NT2/D1 (cell line): Measurements from ENCODE around the gene IGSF23.
A peak's percentile ranks its signal among the peaks of the same experiment; 100 is the strongest.

Experiments used
- DNase-seq: peaks from one replicate; pipeline ENCODE4 v3.0.0-alpha.2; 2011; ENCODE audit warnings: low read depth, low spot score
- H3K27me3 ChIP-seq: 2 replicates; pipeline ENCODE4 v1.6.0; 2011; ENCODE audit warnings: mild to moderate bottlenecking; ENCODE audit not compliant: insufficient read length, insufficient read depth
- H3K36me3 ChIP-seq: 2 replicates; pipeline ENCODE4 v1.6.1; 2011; ENCODE audit warnings: mild to moderate bottlenecking, low read length, mixed read lengths; ENCODE audit not compliant: insufficient read depth, insufficient read length
- H3K4me1 ChIP-seq: 2 replicates; pipeline ENCODE4 v1.5.1; 2011; ENCODE audit not compliant: insufficient read depth, insufficient read length
- H3K4me3 ChIP-seq: 2 replicates; pipeline ENCODE4 v1.5.1; 2011; ENCODE audit warnings: low read depth; ENCODE audit not compliant: insufficient read length
- H3K9ac ChIP-seq: 2 replicates; pipeline ENCODE4 v1.6.0; 2011; ENCODE audit warnings: low read depth; ENCODE audit not compliant: insufficient read length
- H3K9me3 ChIP-seq: 2 replicates; pipeline ENCODE4 v1.5.1; 2011; ENCODE audit warnings: mild to moderate bottlenecking, low read length; ENCODE audit not compliant: insufficient read depth
- SUZ12 ChIP-seq: IDR thresholded peaks from 2 replicates; pipeline ENCODE4 v1.6.1; 2011; ENCODE audit not compliant: insufficient read length, insufficient read depth; ENCODE audit errors: extremely low read depth
- YY1 ChIP-seq: IDR thresholded peaks from 2 replicates; pipeline ENCODE4 v1.6.1; 2011; ENCODE audit not compliant: insufficient read length, insufficient read depth
- ZNF274 ChIP-seq: IDR thresholded peaks from 2 replicates; pipeline ENCODE4 v1.6.1; 2011; ENCODE audit warnings: mild to moderate bottlenecking, low read depth, low read length

Gene IGSF23

DNA sequence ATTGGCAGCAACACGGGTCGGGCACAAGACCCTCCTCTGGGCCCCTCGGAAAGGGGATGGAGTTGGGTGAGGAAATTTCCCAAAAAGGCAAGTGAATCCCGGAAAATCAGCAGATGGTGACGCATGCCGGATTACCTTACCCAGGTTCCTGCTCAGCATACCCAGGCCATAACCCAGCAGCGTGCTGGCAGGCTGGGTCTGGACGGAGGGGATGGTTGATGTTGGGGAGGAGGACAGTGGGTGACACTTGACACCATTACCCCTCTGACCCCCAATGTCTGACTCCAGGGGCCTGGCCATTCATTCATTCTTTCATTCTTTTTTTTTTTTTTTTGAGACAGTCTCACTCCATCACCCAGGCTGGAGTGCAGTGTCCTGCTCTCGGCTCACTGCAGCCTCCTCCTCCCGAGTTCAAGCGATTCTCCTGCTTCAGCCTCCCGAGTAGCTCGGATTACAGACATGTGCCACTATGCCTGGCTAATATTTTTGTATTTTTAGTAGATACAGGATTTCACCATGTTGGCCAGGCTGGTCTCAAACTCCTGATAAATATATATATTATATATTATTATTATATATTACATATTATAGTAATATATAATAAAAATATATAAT is 31.1 kb downstream of the IGSF23 start:
- peaks cover 32% of the 10 kb centered on the region for H3K36me3 ChIP-seq
- H3K27me3 ChIP-seq, result no peaks in the 10 kb centered on the region
- TF ChIP-seq YY1, result no peak
- no peak for TF ChIP-seq ZNF274
- no peak for TF ChIP-seq SUZ12
- no peaks in the 10 kb centered on the region for H3K4me1 ChIP-seq
- no peaks in the 10 kb centered on the region for H3K9me3 ChIP-seq
- peak overlapping the region; percentile 74 for H3K4me3 ChIP-seq
- no peak for DNase-seq
- peak overlapping the region; percentile 66 for H3K9ac ChIP-seq

DNA sequence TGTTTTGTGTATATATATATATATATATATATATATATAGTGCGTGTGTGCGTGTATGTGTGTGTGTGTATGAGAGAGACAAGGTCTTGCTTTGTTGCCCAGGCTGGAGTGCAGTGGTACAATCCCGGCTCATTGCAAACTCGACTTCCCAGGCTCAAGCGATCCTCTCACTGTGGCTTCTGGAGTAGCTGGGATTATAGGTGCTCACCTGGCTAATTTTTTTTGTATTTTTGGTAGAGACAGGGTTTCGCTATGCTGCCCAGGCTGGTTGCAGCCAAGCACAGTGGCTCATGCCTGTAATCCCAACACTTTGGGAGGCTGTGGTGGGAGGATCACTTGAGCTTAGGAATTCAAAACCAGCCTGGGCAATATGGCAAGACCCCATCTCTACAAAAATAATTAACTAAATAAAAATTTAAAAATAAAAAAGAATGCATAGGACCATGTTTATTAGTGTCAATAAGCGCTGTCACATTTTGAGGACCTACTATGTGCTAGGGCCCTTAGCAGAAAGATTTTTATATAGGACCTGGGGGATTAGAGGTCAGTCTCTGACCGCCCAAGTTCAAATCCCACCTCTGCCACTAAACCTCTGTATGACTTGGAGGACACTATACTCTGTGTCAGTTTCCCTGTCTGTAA is 32.2 kb downstream of the IGSF23 start:
- no peak overlapping the region for H3K4me3 ChIP-seq
- H3K27me3 ChIP-seq, result no peaks in the 10 kb centered on the region
- DNase-seq, result no peak
- H3K9ac ChIP-seq, result no peak overlapping the region
- no peaks in the 10 kb centered on the region for H3K4me1 ChIP-seq
- H3K36me3 ChIP-seq, result peaks cover 42% of the 10 kb centered on the region
- no peak for TF ChIP-seq SUZ12
- no peak for TF ChIP-seq YY1
- no peak for TF ChIP-seq ZNF274
- H3K9me3 ChIP-seq, result no peaks in the 10 kb centered on the region

DNA sequence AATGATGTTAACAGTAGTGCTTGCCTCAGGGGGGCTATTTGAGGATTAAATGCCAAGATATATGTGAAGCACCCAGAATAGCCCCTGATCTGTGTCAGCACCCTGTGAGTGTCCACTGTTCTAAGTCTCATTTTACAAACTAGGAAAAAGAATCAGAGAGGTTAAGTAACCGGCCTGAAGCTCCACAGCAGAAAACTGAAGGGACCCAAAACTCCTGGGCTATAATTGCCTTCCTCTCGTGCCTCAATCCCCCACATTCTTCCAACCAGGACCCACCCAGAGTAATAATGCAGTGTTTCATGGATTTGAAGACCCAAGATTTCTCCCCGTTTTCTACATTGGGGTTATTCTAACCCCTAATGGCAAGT is 32.7 kb downstream of the IGSF23 start:
- no peaks in the 10 kb centered on the region for H3K9me3 ChIP-seq
- H3K9ac ChIP-seq, result no peak overlapping the region
- H3K36me3 ChIP-seq, result peaks cover 46% of the 10 kb centered on the region
- no peak for DNase-seq
- H3K4me3 ChIP-seq, result no peak overlapping the region
- H3K4me1 ChIP-seq, result no peaks in the 10 kb centered on the region
- no peaks in the 10 kb centered on the region for H3K27me3 ChIP-seq
- TF ChIP-seq YY1 (no peak), SUZ12 (no peak), ZNF274 (no peak)

DNA sequence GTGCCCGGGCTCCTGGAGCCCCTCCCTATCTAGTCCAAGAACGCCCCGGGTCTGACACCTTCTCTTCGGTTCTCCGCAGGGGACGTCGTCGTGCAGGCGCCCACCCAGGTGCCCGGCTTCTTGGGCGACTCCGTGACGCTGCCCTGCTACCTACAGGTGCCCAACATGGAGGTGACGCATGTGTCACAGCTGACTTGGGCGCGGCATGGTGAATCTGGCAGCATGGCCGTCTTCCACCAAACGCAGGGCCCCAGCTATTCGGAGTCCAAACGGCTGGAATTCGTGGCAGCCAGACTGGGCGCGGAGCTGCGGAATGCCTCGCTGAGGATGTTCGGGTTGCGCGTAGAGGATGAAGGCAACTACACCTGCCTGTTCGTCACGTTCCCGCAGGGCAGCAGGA is 33.8 kb downstream of the IGSF23 start:
- no peaks in the 10 kb centered on the region for H3K27me3 ChIP-seq
- no peaks in the 10 kb centered on the region for H3K9me3 ChIP-seq
- no peaks in the 10 kb centered on the region for H3K4me1 ChIP-seq
- peaks cover 55% of the 10 kb centered on the region for H3K36me3 ChIP-seq
- H3K9ac ChIP-seq, result no peak overlapping the region
- no peak overlapping the region for H3K4me3 ChIP-seq
- DNase-seq, result no peak
- TF ChIP-seq YY1 (no peak), ZNF274 (no peak), SUZ12 (no peak)

DNA sequence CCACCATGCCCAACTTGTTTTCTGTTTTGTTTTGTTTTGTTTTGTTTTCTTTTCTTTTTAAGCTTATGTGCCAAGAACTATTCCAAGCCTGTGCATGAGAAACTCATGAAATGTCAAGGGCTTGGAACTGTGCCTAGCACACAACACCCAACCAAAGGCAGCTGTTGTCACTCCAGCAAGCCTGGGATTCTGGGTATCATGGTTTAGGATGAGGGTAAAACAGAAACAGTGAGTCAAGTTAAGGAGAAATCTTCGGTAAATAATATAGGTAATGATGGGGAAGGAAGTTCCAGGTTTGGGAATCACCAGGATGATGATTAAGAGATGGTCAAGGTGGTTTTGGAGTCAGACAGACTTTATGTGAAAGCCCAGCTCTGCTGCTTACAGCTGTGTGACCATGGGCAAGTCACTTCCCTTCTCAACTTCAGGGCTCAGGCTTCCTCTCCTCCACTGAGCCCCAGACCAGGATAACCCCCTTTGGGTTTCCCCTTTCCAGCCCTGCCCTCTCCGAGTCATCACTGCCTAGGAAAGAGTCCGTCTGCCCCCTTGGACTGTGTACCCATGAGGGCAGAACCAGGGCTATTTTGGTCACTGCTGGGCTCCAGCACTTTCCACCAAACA is 35.4 kb downstream of the IGSF23 start:
- DNase-seq, result no peak
- no peaks in the 10 kb centered on the region for H3K9me3 ChIP-seq
- TF ChIP-seq ZNF274 (no peak), SUZ12 (no peak), YY1 (no peak)
- peaks cover 67% of the 10 kb centered on the region for H3K36me3 ChIP-seq
- no peak overlapping the region for H3K4me3 ChIP-seq
- H3K27me3 ChIP-seq, result no peaks in the 10 kb centered on the region
- H3K9ac ChIP-seq, result no peak overlapping the region
- no peaks in the 10 kb centered on the region for H3K4me1 ChIP-seq

DNA sequence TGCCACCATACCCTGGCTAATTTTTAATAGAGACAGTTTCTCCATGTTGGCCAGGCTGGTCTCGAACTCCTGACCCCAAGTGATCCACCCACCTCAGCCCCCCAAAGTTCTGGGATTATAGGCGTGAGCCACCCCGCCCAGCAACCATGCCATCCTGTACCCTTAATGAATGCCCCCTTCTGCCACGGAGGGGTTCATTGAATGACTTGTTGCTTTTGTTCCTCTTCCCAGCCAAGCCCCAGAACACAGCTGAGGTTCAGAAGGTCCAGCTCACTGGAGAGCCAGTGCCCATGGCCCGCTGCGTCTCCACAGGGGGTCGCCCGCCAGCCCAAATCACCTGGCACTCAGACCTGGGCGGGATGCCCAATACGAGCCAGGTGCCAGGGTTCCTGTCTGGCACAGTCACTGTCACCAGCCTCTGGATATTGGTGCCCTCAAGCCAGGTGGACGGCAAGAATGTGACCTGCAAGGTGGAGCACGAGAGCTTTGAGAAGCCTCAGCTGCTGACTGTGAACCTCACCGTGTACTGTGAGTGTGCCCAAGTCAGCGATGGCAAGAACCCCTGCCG is 36.3 kb downstream of the IGSF23 start:
- TF ChIP-seq ZNF274, result no peak
- TF ChIP-seq SUZ12, result no peak
- Histone ChIP-seq H3K9me3 (no peaks in the 10 kb centered on the region), H3K27me3 (no peaks in the 10 kb centered on the region), H3K9ac (no peak overlapping the region), H3K4me1 (no peaks in the 10 kb centered on the region), H3K4me3 (no peak overlapping the region), H3K36me3 (peaks cover 72% of the 10 kb centered on the region)
- DNase-seq, result no peak

DNA sequence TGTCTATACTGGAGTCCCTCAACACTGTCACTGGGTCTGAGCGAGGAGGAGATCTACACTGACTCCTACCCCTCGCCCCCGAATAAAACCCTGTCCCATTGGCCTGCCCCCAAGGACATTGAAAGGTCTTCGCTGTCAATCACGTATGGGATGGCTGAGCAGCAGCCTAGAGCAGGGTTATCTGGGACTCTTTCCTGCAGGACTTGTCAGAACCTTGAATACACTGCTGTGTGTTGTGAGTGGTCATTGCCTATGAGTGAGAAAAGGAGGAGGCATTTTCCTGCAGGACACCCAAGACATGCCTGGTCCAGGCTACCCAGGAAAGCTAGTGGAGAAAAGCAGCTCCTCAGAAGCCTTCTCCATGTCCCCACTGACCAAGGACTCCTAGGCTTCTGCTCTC is 40.0 kb downstream of the IGSF23 start:
- Histone ChIP-seq H3K4me3 (no peak overlapping the region), H3K27me3 (no peaks in the 10 kb centered on the region), H3K9ac (no peak overlapping the region), H3K9me3 (no peaks in the 10 kb centered on the region), H3K36me3 (peaks cover 81% of the 10 kb centered on the region), H3K4me1 (no peaks in the 10 kb centered on the region)
- DNase-seq, result no peak
- TF ChIP-seq YY1 (no peak), ZNF274 (no peak), SUZ12 (no peak)
